ENCODE results near the gene GPR50. TPM values are rescaled to one million over a fixed set of nuclear protein-coding genes. Genes with fewer than 3 reads are reported as not detected.

The GPR50 gene
- total and polyA plus RNA-seq, 5 experiments from 2014 or later: not detected

DNA sequence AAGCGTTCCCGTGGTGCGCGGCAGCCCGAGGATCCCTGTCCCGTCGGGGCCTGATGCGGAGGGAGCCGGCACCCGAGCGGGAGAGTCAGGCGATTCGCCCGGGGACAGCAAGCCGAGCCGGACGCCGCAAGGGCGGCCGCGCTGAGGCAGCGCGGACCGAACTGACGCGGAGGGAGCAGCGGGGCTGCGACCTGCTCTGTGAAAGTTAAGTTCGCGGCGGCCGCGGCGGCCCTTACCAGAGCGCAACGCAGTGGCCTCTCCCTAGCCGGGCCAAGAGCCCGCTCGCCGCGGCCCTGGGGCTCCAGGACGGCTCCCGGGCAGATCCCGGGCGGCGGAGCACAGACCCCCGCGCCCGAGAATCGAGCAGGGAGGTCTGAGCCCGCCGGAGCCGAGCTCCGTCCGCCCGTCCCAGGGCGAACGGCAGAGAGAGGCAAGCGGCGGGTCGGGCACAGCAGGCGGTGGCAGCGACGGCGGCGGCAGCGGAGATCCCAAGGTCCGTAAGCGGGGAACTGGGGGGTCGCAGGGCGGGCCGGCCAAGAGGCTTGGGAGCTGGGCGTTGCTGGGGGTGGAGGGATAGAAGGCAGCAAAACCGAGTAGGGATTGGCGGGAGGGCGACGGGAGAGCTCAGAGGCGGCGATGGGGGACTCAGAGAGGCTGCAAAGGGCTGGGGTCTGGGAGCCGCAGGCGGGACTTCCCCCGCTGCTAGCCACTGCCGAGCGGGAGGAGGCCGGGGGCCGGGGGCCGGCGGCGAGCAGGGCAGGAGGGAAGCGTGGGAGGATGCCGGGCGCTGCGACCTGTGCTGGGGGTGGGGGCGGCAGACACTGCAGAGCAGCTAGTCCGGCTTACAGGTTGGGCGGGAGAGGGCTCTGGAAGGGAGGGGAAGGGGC is 1.0 kb downstream of the GPR50 start:
- Mint-ChIP-seq H3K27me3 (peaks cover 24 to 62% (median 40%) of the 10 kb centered on the region in 5 donors), H3K4me1 (peaks cover 3 to 17% (median 12%) of the 10 kb centered on the region in 4 donors), H3K4me3 (peak overlapping the region in 3 of 10 donors; percentile 26 to 68 (median 27)), H3K36me3 (peaks cover 0 to 5% (median 0%) of the 10 kb centered on the region in 3 donors), H3K9me3 (peaks cover 0 to 9% (median 0%) of the 10 kb centered on the region in 9 donors), H3K27ac (no peak overlapping the region)
- ATAC-seq (no peak), DNase-seq (no peak)
- POLR2A ChIA-PET: no interaction called here

DNA sequence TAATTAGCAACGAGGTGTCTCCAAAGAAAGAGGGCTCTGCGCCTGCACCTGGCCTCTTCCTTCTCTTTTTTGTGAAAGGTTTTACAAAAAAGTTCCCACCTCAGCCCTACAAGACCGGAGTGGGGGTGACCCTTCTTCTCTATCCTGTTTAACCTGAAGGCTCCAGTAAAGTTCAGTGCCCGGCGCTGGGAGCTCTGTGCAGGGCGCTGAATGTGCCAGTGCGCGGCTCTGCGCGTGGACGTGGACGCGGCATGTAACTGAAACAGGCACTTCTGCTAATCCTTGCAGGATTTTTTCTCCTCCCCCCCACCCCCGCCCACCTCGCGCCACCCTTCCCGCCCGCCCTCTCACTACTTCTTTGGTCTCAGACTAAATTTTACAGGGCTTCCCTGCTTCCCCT is 2.4 kb downstream of the GPR50 start:
- peaks cover 23 to 62% (median 42%) of the 10 kb centered on the region in 5 donors for H3K27me3 Mint-ChIP-seq

DNA sequence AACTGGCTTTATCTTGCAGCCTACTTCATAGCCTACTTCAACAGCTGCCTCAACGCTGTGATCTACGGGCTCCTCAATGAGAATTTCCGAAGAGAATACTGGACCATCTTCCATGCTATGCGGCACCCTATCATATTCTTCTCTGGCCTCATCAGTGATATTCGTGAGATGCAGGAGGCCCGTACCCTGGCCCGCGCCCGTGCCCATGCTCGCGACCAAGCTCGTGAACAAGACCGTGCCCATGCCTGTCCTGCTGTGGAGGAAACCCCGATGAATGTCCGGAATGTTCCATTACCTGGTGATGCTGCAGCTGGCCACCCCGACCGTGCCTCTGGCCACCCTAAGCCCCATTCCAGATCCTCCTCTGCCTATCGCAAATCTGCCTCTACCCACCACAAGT is 4.0 kb downstream of the GPR50 start:
- POLR2A ChIA-PET: no interaction called here
- peaks cover 30 to 61% (median 50%) of the 10 kb centered on the region in 5 donors for H3K27me3 Mint-ChIP-seq
- H3K36me3 Mint-ChIP-seq: no peaks in the 10 kb centered on the region
- H3K4me3 Mint-ChIP-seq: peak overlapping the region in 1 of 10 donors; percentile 9
- no peak for DNase-seq
- no peak for ATAC-seq
- peaks cover 0 to 9% (median 0%) of the 10 kb centered on the region in 9 donors for H3K9me3 Mint-ChIP-seq
- H3K4me1 Mint-ChIP-seq: peaks cover 3 to 17% (median 12%) of the 10 kb centered on the region in 4 donors
- H3K27ac Mint-ChIP-seq: no peak overlapping the region

More for the DNA sequence above, 2.4 kb downstream of the GPR50 start:
- no peak for DNase-seq
- Mint-ChIP-seq H3K4me1 (peaks cover 3 to 17% (median 12%) of the 10 kb centered on the region in 4 donors), H3K36me3 (peaks cover 0 to 5% (median 0%) of the 10 kb centered on the region in 3 donors), H3K27ac (no peak overlapping the region), H3K4me3 (peak overlapping the region in 8 of 10 donors; percentile 5 to 68 (median 58)), H3K9me3 (peaks cover 0 to 9% (median 0%) of the 10 kb centered on the region in 9 donors)
- POLR2A ChIA-PET: no interaction called here
- ATAC-seq: no peak

DNA sequence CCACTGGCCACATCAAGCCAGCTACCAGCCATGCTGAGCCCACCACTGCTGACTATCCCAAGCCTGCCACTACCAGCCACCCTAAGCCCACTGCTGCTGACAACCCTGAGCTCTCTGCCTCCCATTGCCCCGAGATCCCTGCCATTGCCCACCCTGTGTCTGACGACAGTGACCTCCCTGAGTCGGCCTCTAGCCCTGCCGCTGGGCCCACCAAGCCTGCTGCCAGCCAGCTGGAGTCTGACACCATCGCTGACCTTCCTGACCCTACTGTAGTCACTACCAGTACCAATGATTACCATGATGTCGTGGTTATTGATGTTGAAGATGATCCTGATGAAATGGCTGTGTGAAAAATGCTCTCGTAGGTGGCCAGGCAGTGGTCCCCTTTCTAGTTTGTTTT is 4.7 kb downstream of the GPR50 start:
- Mint-ChIP-seq H3K36me3 (no peaks in the 10 kb centered on the region), H3K4me1 (peaks cover 3 to 17% (median 12%) of the 10 kb centered on the region in 4 donors), H3K27me3 (peaks cover 29 to 61% (median 53%) of the 10 kb centered on the region in 5 donors), H3K4me3 (no peak overlapping the region), H3K27ac (no peak overlapping the region), H3K9me3 (peaks cover 0 to 9% (median 0%) of the 10 kb centered on the region in 9 donors)
- POLR2A ChIA-PET: no interaction called here
- ATAC-seq (no peak), DNase-seq (no peak)

DNA sequence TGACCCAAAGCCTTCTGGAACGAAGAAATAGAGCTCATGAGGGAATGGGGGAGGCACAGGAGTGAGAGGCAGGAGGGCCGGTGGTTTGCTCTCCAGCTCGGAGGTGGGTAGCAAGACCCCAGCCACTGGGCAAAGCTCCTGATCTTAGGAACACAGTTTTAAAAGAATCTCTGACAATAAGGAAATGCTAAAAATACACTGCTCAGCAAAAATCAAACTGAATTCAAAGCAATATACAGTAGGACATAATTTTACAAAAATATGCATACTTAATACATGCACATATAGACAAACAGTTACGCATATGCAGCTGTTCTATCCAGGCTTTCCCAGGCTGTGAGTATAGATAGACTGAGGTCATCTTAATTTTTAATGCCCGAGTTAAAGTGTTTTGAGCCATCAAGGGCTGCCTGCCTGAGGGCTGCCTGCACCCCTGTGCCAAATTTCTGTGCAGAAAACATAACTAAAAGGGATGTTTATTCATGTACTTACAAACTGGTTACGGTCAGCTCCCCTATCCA is 6.9 kb downstream of the GPR50 start:
- Mint-ChIP-seq H3K36me3 (no peaks in the 10 kb centered on the region), H3K4me3 (no peak overlapping the region), H3K27ac (no peak overlapping the region), H3K27me3 (peaks cover 28 to 56% (median 44%) of the 10 kb centered on the region in 5 donors), H3K4me1 (peaks cover 2 to 13% (median 7%) of the 10 kb centered on the region in 4 donors), H3K9me3 (peaks cover 0 to 9% (median 0%) of the 10 kb centered on the region in 9 donors)
- POLR2A ChIA-PET: no interaction called here
- ATAC-seq: no peak
- DNase-seq: no peak

DNA sequence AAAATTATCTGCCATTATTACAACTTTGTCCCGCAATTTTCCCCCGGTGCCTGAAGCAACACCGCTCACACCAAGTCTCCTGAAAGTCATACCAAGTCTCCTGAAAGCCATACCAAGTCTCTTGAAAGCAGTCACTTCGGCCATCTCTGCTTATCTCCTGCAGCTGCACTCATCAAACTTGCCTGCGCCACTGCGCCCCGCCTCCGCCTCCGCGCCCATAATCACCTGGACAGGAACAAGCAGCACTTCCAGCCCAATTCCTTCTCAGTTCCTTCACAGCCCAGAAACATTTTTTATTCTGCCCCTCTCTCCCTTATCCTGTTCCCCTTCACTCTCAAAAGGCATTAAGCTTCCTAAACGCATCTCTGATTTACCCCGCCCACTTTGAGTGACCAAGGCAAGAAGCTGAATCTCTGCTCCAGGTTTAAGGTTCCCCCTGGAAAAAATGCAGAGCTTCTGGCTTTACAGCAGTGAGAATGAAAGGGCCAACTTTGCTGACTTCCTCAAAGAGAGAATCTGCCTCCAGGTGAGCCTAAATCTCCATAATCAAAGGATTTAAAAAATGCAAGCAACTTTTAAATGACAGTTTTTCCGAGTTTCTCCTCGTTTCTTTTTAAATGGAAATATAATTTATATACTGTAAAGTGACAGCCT is 7.7 kb downstream of the GPR50 start:
- Mint-ChIP-seq H3K4me1 (peaks cover 0 to 6% (median 4%) of the 10 kb centered on the region in 4 donors), H3K36me3 (no peaks in the 10 kb centered on the region), H3K4me3 (no peak overlapping the region), H3K27ac (no peak overlapping the region), H3K27me3 (peaks cover 25 to 55% (median 41%) of the 10 kb centered on the region in 5 donors), H3K9me3 (peaks cover 0 to 7% (median 0%) of the 10 kb centered on the region in 9 donors)
- POLR2A ChIA-PET: no interaction called here
- DNase-seq (no peak), ATAC-seq (no peak)

DNA sequence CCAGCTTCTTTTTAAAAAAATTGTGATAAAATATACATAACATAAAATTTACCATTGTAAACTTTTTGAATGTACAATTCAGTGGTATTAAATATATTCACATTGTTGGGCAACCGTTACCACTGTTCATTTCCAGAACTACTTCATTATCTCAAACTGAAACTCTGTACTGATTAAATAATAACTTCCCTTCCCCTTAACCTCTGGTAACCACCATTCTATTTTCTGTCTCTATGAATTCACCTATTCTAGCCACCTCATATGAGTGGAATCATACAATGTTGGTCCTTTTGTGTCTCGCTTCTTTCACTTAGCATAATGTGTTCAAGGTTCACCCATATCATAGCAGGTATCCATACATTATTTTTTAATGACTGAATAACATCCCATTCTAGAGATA is 8.3 kb downstream of the GPR50 start:
- H3K9me3 Mint-ChIP-seq: peaks cover 0 to 4% (median 0%) of the 10 kb centered on the region in 9 donors
- peaks cover 22 to 55% (median 36%) of the 10 kb centered on the region in 5 donors for H3K27me3 Mint-ChIP-seq
- H3K36me3 Mint-ChIP-seq: no peaks in the 10 kb centered on the region
- no peak for ATAC-seq
- H3K4me1 Mint-ChIP-seq: peaks cover 0 to 2% (median 0%) of the 10 kb centered on the region in 4 donors
- no peak overlapping the region for H3K27ac Mint-ChIP-seq
- POLR2A ChIA-PET: no interaction called here
- no peak for DNase-seq
- no peak overlapping the region for H3K4me3 Mint-ChIP-seq

DNA sequence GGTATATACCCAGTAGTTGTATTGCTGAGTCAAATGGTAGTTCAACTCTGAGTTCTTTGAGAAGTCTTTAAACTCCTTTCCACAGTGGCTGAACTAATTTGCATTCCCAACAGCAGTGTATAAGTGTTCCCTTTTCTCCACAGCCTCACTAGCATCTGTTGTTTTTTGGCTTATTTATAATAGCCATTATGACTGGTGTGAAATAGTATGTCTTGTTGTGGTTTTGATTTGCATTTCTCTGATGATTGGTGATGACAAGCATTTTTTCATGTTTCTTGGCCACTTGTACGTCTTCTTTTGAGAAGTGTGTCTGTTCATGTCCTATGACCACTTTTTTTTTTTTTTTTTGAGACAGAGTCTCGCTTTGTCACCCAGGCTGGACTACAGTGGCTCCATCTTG is 30.5 kb downstream of the GPR50 start:
- Mint-ChIP-seq H3K27ac (no peak overlapping the region), H3K36me3 (no peaks in the 10 kb centered on the region), H3K27me3 (peaks cover 0 to 15% (median 8%) of the 10 kb centered on the region in 5 donors), H3K4me3 (no peak overlapping the region), H3K9me3 (peaks cover 0 to 19% (median 0%) of the 10 kb centered on the region in 9 donors), H3K4me1 (no peaks in the 10 kb centered on the region)
- DNase-seq (no peak), ATAC-seq (no peak)
- POLR2A ChIA-PET: no interaction called here

DNA sequence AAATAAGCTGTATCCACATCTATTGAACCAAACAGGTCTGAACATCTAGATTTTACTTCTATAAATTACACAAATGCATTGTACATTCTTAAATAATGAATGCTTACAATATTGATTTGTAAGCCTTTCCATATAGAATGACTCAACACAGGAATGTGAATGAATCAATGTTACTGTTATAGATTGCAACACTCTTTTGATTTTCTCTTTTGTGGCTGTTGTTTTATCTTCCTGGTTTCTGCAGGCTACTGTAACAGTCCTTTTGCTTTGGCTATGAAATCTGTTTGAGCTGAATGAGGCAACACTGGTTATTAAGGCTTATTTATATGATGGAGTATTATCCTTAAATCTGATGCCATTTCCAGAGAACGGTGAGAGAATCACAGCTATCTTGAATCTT is 49.5 kb downstream of the GPR50 start:
- Mint-ChIP-seq H3K27me3 (peaks cover 6 to 53% (median 17%) of the 10 kb centered on the region in 5 donors), H3K27ac (no peak overlapping the region), H3K9me3 (peaks cover 0 to 2% (median 0%) of the 10 kb centered on the region in 9 donors), H3K4me3 (no peak overlapping the region), H3K36me3 (no peaks in the 10 kb centered on the region), H3K4me1 (peaks cover 0 to 2% (median 0%) of the 10 kb centered on the region in 4 donors)
- POLR2A ChIA-PET: no interaction called here
- ATAC-seq (no peak), DNase-seq (no peak)

DNA sequence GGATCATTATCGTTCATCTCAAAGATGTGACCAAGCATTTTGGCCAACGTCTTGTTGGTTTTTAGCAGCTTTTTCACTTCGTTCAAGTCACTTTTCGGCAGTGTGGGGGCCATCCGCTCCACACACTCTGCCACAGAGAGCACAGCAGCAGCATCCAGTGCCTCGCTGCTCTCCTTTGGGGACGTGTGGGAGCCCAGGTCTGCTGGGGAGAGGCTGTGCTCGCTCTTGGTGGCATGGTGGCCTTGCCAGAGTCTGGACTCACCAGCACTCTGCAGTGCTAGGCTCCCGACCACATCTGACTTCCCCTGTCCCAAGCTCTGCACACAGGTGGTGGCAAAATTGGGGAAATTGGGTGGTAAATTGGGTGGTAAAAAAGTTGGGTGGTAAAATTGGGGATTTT is 50.6 kb downstream of the GPR50 start:
- Mint-ChIP-seq H3K9me3 (peaks cover 0 to 2% (median 0%) of the 10 kb centered on the region in 9 donors), H3K36me3 (no peaks in the 10 kb centered on the region), H3K27me3 (peaks cover 6 to 46% (median 17%) of the 10 kb centered on the region in 5 donors), H3K4me1 (peaks cover 0 to 2% (median 0%) of the 10 kb centered on the region in 4 donors), H3K27ac (no peak overlapping the region), H3K4me3 (no peak overlapping the region)
- DNase-seq: no peak
- POLR2A ChIA-PET: no interaction called here
- no peak for ATAC-seq

DNA sequence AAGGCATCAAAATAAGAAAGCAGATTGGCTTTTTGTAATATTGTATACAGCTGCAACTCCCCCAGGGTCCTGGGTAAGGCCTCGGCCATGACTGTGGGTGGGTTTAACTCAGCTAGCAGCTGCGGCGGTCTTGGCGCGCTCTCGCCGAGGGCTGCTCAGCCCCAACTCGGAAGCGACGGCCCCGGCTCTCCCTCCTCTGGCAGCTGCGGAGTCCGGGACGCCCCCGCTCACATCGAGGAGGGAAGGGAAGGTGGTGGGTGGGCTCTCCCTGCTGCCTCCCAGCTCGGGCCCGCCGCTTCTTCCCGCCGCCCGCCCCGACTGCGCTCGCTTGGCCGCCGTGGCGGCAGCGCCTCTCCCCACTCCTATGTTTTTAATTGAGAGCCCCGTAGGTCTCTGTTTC is 51.2 kb downstream of the GPR50 start:
- Mint-ChIP-seq H3K4me1 (peaks cover 0 to 2% (median 0%) of the 10 kb centered on the region in 4 donors), H3K36me3 (no peaks in the 10 kb centered on the region)

DNA sequence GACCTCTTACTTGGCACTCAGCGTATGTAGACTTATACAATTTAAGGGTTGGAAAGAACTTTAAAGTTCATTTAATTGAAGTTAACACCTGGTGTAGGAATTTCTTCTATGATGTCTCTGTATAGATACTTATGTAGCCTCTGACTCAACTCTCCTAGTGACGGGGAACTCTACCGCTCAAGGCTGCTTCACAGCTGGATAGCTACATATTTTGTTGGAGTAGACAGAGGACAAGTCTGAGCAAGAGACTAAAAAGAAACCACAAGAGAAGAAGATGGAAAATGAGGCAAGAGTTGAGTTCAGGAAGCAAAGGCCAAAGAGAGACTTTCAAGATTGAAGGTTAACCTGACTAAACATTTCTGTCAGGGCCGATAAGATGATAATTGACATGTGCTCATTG is 52.6 kb downstream of the GPR50 start:
- DNase-seq (no peak), ATAC-seq (no peak)
- Mint-ChIP-seq H3K36me3 (no peaks in the 10 kb centered on the region), H3K9me3 (peaks cover 0 to 2% (median 0%) of the 10 kb centered on the region in 9 donors), H3K27ac (no peak overlapping the region), H3K4me3 (no peak overlapping the region), H3K4me1 (peaks cover 0 to 2% (median 0%) of the 10 kb centered on the region in 4 donors), H3K27me3 (peaks cover 5 to 46% (median 14%) of the 10 kb centered on the region in 5 donors)
- POLR2A ChIA-PET: no interaction called here

More for the DNA sequence above, 51.2 kb downstream of the GPR50 start:
- Mint-ChIP-seq H3K9me3 (peaks cover 0 to 2% (median 0%) of the 10 kb centered on the region in 9 donors), H3K4me3 (no peak overlapping the region), H3K27ac (no peak overlapping the region), H3K27me3 (peaks cover 8 to 46% (median 17%) of the 10 kb centered on the region in 5 donors)
- DNase-seq (no peak), ATAC-seq (no peak)
- POLR2A ChIA-PET: no interaction called here
